OCI-LY1 (cell line): ENCODE data around the gene NHERF2.

Experiments
- H2AFZ ChIP-seq: fragments of 200-600 bp; sonication (generic), shearing (Covaris generic); 2 replicates; pipeline ENCODE4 v1.6.0; 2014; ENCODE audit warnings: antibody characterized with exemption, mild to moderate bottlenecking, low read length
- H3F3A ChIP-seq: fragments of 200-600 bp; sonication (generic), shearing (Covaris generic); 2 replicates; pipeline ENCODE4 v1.6.0; 2014; ENCODE audit warnings: mild to moderate bottlenecking, antibody characterized with exemption, low read length, moderate library complexity; ENCODE audit not compliant: insufficient read depth
- H3K27ac ChIP-seq: fragments of 200-600 bp; sonication (generic); 2 replicates; pipeline ENCODE4 v1.5.1; 2014; ENCODE audit warnings: low read length, mixed run types, mild to moderate bottlenecking, low read depth; ENCODE audit not compliant: poor library complexity, severe bottlenecking
- H3K27me3 ChIP-seq: fragments of 200-600 bp; sonication (generic); 2 replicates; pipeline ENCODE4 v1.6.0; 2014; ENCODE audit warnings: antibody characterized with exemption, mild to moderate bottlenecking, low read length, moderate library complexity; ENCODE audit not compliant: insufficient read depth
- H3K36me3 ChIP-seq: fragments of 200-600 bp; sonication (generic); 2 replicates; pipeline ENCODE4 v1.6.1; 2014; ENCODE audit warnings: mild to moderate bottlenecking, antibody characterized with exemption, low read length, moderate library complexity, mixed read lengths; ENCODE audit not compliant: insufficient read depth
- H3K4me1 ChIP-seq: fragments of 200-600 bp; sonication (generic); 2 replicates; pipeline ENCODE4 v1.5.1; 2014; ENCODE audit warnings: mild to moderate bottlenecking, low read length, moderate library complexity; ENCODE audit not compliant: insufficient read depth, severe bottlenecking
- H3K4me2 ChIP-seq: fragments of 200-600 bp; sonication (generic), shearing (Covaris generic); 2 replicates; pipeline ENCODE4 v1.6.1; 2014; ENCODE audit warnings: low read length
- H3K4me3 ChIP-seq: fragments of 200-600 bp; sonication (generic); 2 replicates; pipeline ENCODE4 v1.5.1; 2014; ENCODE audit warnings: low read length, low read depth, mild to moderate bottlenecking, mixed read lengths; ENCODE audit not compliant: poor library complexity, severe bottlenecking
- H3K79me2 ChIP-seq: fragments of 200-600 bp; shearing (Covaris generic); 2 replicates; pipeline ENCODE4 v1.6.1; 2016; ENCODE audit warnings: mixed run types, low read length, mixed read lengths; ENCODE audit not compliant: insufficient read depth
- H3K9ac ChIP-seq: fragments of 200-600 bp; sonication (generic), shearing (Covaris generic); 2 replicates; pipeline ENCODE4 v1.6.1; 2014; ENCODE audit warnings: mild to moderate bottlenecking, low read length, mixed read lengths
- H3K9me2 ChIP-seq: fragments of 200-600 bp; sonication (generic), shearing (Covaris generic); 2 replicates; pipeline ENCODE4 v1.6.1; 2014; ENCODE audit warnings: low read depth, mild to moderate bottlenecking, low read length, mixed read lengths
- H3K9me3 ChIP-seq: fragments of 200-600 bp; shearing (Covaris generic); 2 replicates; pipeline ENCODE4 v1.6.1; 2014; ENCODE audit warnings: low read length, mixed read lengths
- H4K20me1 ChIP-seq: fragments of 200-600 bp; sonication (generic), shearing (Covaris generic); 2 replicates; pipeline ENCODE4 v1.6.0; 2016; ENCODE audit warnings: mild to moderate bottlenecking, low read length; ENCODE audit not compliant: insufficient read depth
- EZH2 ChIP-seq: fragments of 200-600 bp; sonication (generic), shearing (Covaris generic); IDR thresholded peaks from 2 replicates; pipeline ENCODE4 v1.8.0; 2017; ENCODE audit warnings: borderline replicate concordance, mixed run types, mild to moderate bottlenecking, antibody characterized with exemption, low read length, moderate library complexity, mixed read lengths
- TF ChIP-seq, protein P1 (sequence below): fragments of 200-600 bp; sonication (generic), shearing (Covaris generic); IDR thresholded peaks from 2 replicates; pipeline ENCODE4 v1.5.1; 2017; ENCODE audit warnings: mild to moderate bottlenecking, antibody characterized with exemption, low read length, moderate library complexity, mixed read lengths

The NHERF2 gene

DNA sequence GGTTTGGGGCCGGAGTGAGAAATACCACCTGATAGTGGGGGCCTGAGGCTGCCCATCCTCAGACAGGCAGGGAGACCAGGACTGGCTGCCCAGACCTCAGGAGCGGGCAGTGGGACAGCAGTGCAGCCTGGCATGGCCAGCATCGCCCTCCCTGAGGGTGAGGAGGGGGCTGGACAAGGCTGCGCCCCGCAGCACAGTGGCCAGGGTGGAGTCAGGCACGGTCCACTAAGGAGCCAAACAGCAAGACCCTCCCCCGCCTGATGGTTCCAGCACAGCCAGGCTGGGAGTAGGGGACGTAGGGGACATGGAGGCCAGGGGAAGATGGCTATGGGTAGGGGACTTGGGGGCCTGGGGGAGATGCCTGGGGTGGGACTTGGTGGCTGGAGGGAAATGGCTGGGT is 20.4 kb upstream of the NHERF2 start:
- peaks cover 30% of the 10 kb centered on the region for H3K36me3 ChIP-seq
- H3K27ac ChIP-seq = no peak overlapping the region
- no peaks in the 10 kb centered on the region for H3K9me2 ChIP-seq
- TF ChIP-seq, protein P1, sequence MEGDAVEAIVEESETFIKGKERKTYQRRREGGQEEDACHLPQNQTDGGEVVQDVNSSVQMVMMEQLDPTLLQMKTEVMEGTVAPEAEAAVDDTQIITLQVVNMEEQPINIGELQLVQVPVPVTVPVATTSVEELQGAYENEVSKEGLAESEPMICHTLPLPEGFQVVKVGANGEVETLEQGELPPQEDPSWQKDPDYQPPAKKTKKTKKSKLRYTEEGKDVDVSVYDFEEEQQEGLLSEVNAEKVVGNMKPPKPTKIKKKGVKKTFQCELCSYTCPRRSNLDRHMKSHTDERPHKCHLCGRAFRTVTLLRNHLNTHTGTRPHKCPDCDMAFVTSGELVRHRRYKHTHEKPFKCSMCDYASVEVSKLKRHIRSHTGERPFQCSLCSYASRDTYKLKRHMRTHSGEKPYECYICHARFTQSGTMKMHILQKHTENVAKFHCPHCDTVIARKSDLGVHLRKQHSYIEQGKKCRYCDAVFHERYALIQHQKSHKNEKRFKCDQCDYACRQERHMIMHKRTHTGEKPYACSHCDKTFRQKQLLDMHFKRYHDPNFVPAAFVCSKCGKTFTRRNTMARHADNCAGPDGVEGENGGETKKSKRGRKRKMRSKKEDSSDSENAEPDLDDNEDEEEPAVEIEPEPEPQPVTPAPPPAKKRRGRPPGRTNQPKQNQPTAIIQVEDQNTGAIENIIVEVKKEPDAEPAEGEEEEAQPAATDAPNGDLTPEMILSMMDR = no peak
- TF ChIP-seq EZH2 = no peak
- H3K79me2 ChIP-seq = peaks cover 11% of the 10 kb centered on the region
- no peaks in the 10 kb centered on the region for H3K27me3 ChIP-seq
- peak overlapping the region; percentile 48; the same call in 1 of the 2 replicates for H3K4me2 ChIP-seq
- H3F3A ChIP-seq = no peaks in the 10 kb centered on the region
- H3K4me3 ChIP-seq = peak overlapping the region; percentile 13
- no peak overlapping the region; the same call in 1 of the 2 replicates for H3K9ac ChIP-seq
- no peaks in the 10 kb centered on the region for H3K9me3 ChIP-seq
- peaks cover 56% of the 10 kb centered on the region for H3K4me1 ChIP-seq
- H4K20me1 ChIP-seq = no peaks in the 10 kb centered on the region
- H2AFZ ChIP-seq = no peak overlapping the region

DNA sequence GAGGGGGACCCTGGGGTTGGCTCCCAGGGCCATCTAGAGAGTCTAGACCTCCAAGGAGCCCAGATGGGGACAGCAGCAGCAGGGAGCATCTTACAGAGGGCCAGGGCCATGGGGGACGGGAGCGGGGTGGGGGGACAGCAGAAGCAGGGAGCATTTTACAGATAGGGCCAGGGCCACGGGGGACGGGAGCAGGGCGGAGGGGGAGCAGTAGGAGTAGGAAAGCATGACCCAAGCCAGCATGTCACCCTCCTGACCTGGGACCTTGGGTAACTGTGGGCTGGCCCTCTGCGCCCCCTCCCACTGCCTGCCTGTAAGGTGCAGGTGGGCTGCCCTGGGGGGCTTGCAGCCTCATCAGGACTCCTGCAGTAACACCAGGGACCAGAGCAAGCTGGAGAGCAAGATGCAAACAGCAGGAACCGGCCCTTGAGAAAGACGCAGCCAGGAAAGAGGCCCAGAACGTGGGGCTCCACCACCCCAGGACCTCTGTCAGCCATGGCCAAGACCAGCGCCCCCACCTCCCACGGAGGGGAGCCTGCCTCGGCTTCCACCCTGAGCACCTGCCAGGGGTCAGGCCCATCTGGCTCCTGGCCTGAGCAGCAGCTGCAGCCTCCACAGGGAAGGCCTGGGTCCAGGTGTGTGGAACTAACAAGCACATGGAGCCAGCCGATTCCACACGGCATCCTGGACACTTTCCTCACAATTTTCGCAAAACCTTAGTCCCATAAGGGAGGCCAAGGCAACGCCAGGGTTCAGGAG is 19.4 kb upstream of the NHERF2 start:
- H3K4me2 ChIP-seq = peak overlapping the region; percentile 74
- H3K4me3 ChIP-seq = peak overlapping the region; percentile 99
- H3K27ac ChIP-seq = peak overlapping the region; percentile 53
- TF ChIP-seq, protein P1 = no peak
- no peak for TF ChIP-seq EZH2
- H3K36me3 ChIP-seq = peaks cover 20% of the 10 kb centered on the region
- H3K9me3 ChIP-seq = no peaks in the 10 kb centered on the region
- peaks cover 56% of the 10 kb centered on the region for H3K4me1 ChIP-seq
- H4K20me1 ChIP-seq = no peaks in the 10 kb centered on the region
- H3F3A ChIP-seq = no peaks in the 10 kb centered on the region
- no peaks in the 10 kb centered on the region for H3K9me2 ChIP-seq
- H2AFZ ChIP-seq = no peak overlapping the region
- H3K79me2 ChIP-seq = peaks cover 11% of the 10 kb centered on the region
- H3K27me3 ChIP-seq = no peaks in the 10 kb centered on the region
- H3K9ac ChIP-seq = peak overlapping the region; percentile 95

DNA sequence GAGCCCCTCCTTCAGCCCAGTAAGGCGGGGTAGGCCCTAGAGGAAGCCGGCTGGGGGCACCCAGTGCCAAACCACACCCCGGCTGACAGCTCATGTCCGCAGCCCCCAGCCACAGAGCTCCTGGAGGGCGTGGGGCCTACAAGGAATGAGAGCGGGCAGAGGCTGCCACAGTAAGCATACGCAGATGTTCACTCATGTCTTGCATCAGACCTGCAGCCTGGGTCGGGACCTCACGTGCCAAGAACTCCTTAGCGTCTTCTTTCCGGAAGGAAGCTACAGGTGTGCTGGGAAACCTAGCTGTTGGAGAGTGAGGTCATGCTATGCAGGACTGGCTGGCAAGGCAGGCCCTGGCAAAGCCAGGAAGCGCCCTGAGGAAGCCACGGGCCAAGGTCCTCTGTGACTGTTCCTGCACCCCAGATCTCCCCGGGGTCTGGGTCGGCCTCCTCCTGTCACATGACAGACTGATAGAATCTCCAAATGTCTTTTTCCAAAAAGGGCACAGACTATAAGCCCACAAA is 18.6 kb upstream of the NHERF2 start:
- peak overlapping the region; percentile 74 for H3K4me2 ChIP-seq
- H3K27ac ChIP-seq = peak overlapping the region; percentile 53
- no peaks in the 10 kb centered on the region for H3K9me2 ChIP-seq
- H3K9me3 ChIP-seq = no peaks in the 10 kb centered on the region
- no peak overlapping the region for H2AFZ ChIP-seq
- peaks cover 12% of the 10 kb centered on the region for H3K36me3 ChIP-seq
- H3F3A ChIP-seq = no peaks in the 10 kb centered on the region
- no peak for TF ChIP-seq EZH2
- TF ChIP-seq, protein P1 = no peak
- peak overlapping the region; percentile 99 for H3K4me3 ChIP-seq
- H3K4me1 ChIP-seq = peaks cover 56% of the 10 kb centered on the region
- H3K27me3 ChIP-seq = no peaks in the 10 kb centered on the region
- H3K79me2 ChIP-seq = peaks cover 11% of the 10 kb centered on the region
- no peaks in the 10 kb centered on the region for H4K20me1 ChIP-seq
- H3K9ac ChIP-seq = peak overlapping the region; percentile 95
